Testis (tissue), 2 donors: Measurements from ENCODE around the gene RGL2.

ENCODE experiments used
- POLR2A ChIP-seq: fragments of 450-650 bp; IDR thresholded peaks from one replicate; pipeline ENCODE4 v1.6.1; 2017; ENCODE audit warnings: antibody characterized with exemption, mild to moderate bottlenecking, moderate library complexity
- TF ChIP-seq, protein P1 (sequence below), 3 experiments: fragments of 450-650 bp in 2 of 3; fragments of 200-600 bp in 1 of 3; sonication (generic) in 1 of 3; IDR thresholded peaks; one replicate each; pipeline ENCODE4 v1.5.1; 2016 to 2019; ENCODE audit warnings: antibody characterized with exemption in 3 of 3, mild to moderate bottlenecking in 2 of 3, moderate library complexity in 1 of 3

DNA sequence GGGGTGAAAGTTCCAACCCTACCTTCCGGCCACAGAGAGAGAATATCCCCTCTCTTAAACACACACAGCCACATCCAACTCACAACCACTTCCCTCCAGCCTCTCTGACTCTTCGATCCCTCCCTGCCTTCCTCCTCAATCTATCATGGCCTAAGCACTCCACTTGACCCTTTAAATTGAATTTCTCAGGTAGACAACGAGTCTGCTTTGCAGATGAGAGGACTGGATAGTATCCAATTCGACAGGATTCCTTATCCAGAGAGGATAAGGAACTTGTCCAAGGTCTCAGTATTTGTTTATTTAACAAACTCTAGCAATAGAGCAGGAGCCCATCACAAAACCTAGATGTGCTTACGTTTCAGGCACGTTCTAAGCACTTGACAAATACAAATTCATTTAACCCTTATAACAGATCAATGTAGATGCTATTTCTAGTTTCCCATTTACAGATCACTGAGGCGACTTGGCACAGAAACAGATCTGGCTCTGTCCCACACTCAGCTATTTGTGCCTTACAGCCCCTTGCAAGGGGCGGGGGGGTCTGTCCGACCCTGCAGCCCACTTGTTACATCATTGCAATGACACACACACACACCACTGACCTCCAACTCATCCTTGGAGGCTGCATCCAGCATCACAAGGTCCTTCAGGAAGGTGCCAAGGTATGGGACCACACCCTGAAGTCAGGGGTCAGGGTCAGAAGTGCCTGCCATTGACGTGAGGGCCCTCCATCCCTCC lies 4.5 kb downstream of the RGL2 start:
- TF ChIP-seq, protein P1, sequence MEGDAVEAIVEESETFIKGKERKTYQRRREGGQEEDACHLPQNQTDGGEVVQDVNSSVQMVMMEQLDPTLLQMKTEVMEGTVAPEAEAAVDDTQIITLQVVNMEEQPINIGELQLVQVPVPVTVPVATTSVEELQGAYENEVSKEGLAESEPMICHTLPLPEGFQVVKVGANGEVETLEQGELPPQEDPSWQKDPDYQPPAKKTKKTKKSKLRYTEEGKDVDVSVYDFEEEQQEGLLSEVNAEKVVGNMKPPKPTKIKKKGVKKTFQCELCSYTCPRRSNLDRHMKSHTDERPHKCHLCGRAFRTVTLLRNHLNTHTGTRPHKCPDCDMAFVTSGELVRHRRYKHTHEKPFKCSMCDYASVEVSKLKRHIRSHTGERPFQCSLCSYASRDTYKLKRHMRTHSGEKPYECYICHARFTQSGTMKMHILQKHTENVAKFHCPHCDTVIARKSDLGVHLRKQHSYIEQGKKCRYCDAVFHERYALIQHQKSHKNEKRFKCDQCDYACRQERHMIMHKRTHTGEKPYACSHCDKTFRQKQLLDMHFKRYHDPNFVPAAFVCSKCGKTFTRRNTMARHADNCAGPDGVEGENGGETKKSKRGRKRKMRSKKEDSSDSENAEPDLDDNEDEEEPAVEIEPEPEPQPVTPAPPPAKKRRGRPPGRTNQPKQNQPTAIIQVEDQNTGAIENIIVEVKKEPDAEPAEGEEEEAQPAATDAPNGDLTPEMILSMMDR (IDR thresholded peaks at IDR 0.05) = no peak
- no peak for TF ChIP-seq POLR2A
